Femur (tissue), 1 donor: Measurements from ENCODE around the gene NT5C2.
"Not testable (repeated sequence)": the region's sequence is repeated elsewhere in the genome, so short reads cannot be mapped to it uniquely, and the experiment has no call there.

Source experiments
- DNase-seq: peaks from one replicate; pipeline ENCODE4 v3.0.0-alpha.2; 2017

NT5C2 gene

GRCh38 chr10:103198648-103199047, 5.6 kb upstream of the NT5C2 start:
- no peak for DNase-seq

GRCh38 chr10:103197903-103198302, 4.8 kb upstream of the NT5C2 start:
- DNase-seq = no peak

GRCh38 chr10:103197174-103197573, 4.1 kb upstream of the NT5C2 start:
- DNase-seq = peak; percentile 66

GRCh38 chr10:103196516-103196915, 3.4 kb upstream of the NT5C2 start:
- DNase-seq = no peak

GRCh38 chr10:103193820-103194529, 903 bp upstream of the NT5C2 start:
- DNase-seq = no peak

- peak; percentile 90 for DNase-seq
Measured at GRCh38 chr10:103192451-103193106, 493 bp downstream of the NT5C2 start.

- DNase-seq = no peak
Measured at GRCh38 chr10:103192089-103192450, 1.0 kb downstream of the NT5C2 start.

GRCh38 chr10:103191198-103191597, 1.9 kb downstream of the NT5C2 start:
- DNase-seq = not testable (repeated sequence)

GRCh38 chr10:103188853-103189252, 4.2 kb downstream of the NT5C2 start:
- peak; percentile 51 for DNase-seq

- no peak for DNase-seq
Measured at GRCh38 chr10:103186128-103186527, 6.9 kb downstream of the NT5C2 start.

GRCh38 chr10:103184615-103185014, 8.5 kb downstream of the NT5C2 start:
- no peak for DNase-seq

GRCh38 chr10:103183991-103184451, 9.1 kb downstream of the NT5C2 start:
- DNase-seq = not testable (repeated sequence)

GRCh38 chr10:103181244-103181643, 11.8 kb downstream of the NT5C2 start:
- DNase-seq = peak; percentile 61

GRCh38 chr10:103180491-103180890, 12.6 kb downstream of the NT5C2 start:
- DNase-seq = no peak

- DNase-seq = no peak
Measured at GRCh38 chr10:103177123-103177522, 15.9 kb downstream of the NT5C2 start.

- no peak for DNase-seq
Measured at GRCh38 chr10:103175580-103176285, 17.3 kb downstream of the NT5C2 start.

- not testable (repeated sequence) for DNase-seq
Measured at GRCh38 chr10:103174324-103174723, 18.7 kb downstream of the NT5C2 start.

GRCh38 chr10:103171278-103171677, 21.8 kb downstream of the NT5C2 start:
- no peak for DNase-seq

- no peak for DNase-seq
Measured at GRCh38 chr10:103168438-103168837, 24.6 kb downstream of the NT5C2 start.

- DNase-seq = not testable (repeated sequence)
Measured at GRCh38 chr10:103167554-103167953, 25.5 kb downstream of the NT5C2 start.

- no peak for DNase-seq
Measured at GRCh38 chr10:103166523-103166922, 26.5 kb downstream of the NT5C2 start.

- DNase-seq = not testable (repeated sequence)
Measured at GRCh38 chr10:103163766-103164403, 29.2 kb downstream of the NT5C2 start.

GRCh38 chr10:103157246-103157645, 35.8 kb downstream of the NT5C2 start:
- no peak for DNase-seq
